RWPE2 (cell line): Measurements from ENCODE around the gene ZMYM4.

Experiments
- ATAC-seq: fragments of 200-7000 bp; cut with Tn5 transposase; 3 replicates; pipeline ENCODE4 v1.9.1; 2021; ENCODE audit warnings: low read depth
- DNase-seq: peaks from one replicate; pipeline ENCODE4 v3.0.0-alpha.2; 2020; ENCODE audit warnings: low spot score
- H3K27ac ChIP-seq: fragments of 450-650 bp; 2 replicates; pipeline ENCODE4 v1.5.1; 2017; ENCODE audit warnings: mild to moderate bottlenecking; ENCODE audit not compliant: poor library complexity, severe bottlenecking
- H3K27me3 ChIP-seq: fragments of 250-450 bp; sonication (Bioruptor Pico); 2 replicates; pipeline ENCODE4 v1.5.1; 2021; ENCODE audit warnings: mild to moderate bottlenecking, moderate library complexity; ENCODE audit not compliant: insufficient read depth, poor library complexity, severe bottlenecking
- H3K36me3 ChIP-seq: fragments of 250-450 bp; sonication (Bioruptor Pico); 2 replicates; pipeline ENCODE4 v1.5.1; 2020; ENCODE audit warnings: low read depth, mild to moderate bottlenecking, moderate library complexity
- H3K4me1 ChIP-seq: fragments of 250-450 bp; sonication (Bioruptor Pico); 2 replicates; pipeline ENCODE4 v1.5.1; 2021; ENCODE audit warnings: mild to moderate bottlenecking, moderate library complexity; ENCODE audit not compliant: insufficient read depth, poor library complexity, severe bottlenecking
- H3K4me3 ChIP-seq: fragments of 250-450 bp; sonication (Bioruptor Pico); 2 replicates; pipeline ENCODE4 v1.5.1; 2021; ENCODE audit warnings: mild to moderate bottlenecking, moderate library complexity; ENCODE audit not compliant: severe bottlenecking
- H3K9me3 ChIP-seq: fragments of 250-450 bp; sonication (Bioruptor Pico); 2 replicates; pipeline ENCODE4 v1.5.1; 2021; ENCODE audit warnings: mild to moderate bottlenecking, moderate library complexity; ENCODE audit not compliant: severe bottlenecking
- TF ChIP-seq, protein P1 (sequence below): fragments of 450-650 bp; IDR thresholded peaks from one replicate; pipeline ENCODE4 v1.5.1; 2017; ENCODE audit warnings: mild to moderate bottlenecking, moderate library complexity; ENCODE audit not compliant: poor library complexity, severe bottlenecking

The ZMYM4 gene

DNA sequence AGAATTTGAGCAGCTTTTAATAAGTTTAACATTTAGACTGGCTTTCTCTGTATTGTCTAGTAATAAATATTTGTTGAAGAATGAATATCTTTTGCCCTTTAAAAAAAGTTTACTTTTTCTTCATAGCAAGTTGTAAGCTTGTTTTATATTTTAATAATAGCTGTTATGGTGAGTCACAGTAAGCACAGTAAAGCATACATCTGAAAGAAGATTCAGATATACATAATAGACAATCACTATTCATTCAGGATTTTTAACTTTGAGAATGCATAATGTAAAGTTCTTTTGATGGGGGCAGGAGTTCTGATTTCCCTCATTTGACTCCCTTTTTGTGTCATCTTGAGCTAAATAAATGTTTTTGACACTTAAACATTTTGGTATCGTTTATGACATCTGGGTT is 66.0 kb downstream of the ZMYM4 start:
- TF ChIP-seq, protein P1, sequence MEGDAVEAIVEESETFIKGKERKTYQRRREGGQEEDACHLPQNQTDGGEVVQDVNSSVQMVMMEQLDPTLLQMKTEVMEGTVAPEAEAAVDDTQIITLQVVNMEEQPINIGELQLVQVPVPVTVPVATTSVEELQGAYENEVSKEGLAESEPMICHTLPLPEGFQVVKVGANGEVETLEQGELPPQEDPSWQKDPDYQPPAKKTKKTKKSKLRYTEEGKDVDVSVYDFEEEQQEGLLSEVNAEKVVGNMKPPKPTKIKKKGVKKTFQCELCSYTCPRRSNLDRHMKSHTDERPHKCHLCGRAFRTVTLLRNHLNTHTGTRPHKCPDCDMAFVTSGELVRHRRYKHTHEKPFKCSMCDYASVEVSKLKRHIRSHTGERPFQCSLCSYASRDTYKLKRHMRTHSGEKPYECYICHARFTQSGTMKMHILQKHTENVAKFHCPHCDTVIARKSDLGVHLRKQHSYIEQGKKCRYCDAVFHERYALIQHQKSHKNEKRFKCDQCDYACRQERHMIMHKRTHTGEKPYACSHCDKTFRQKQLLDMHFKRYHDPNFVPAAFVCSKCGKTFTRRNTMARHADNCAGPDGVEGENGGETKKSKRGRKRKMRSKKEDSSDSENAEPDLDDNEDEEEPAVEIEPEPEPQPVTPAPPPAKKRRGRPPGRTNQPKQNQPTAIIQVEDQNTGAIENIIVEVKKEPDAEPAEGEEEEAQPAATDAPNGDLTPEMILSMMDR, result no peak
- Histone ChIP-seq H3K27me3 (no peaks in the 10 kb centered on the region), H3K9me3 (no peaks in the 10 kb centered on the region), H3K4me3 (no peak overlapping the region), H3K36me3 (peaks cover 14% of the 10 kb centered on the region), H3K27ac (no peak overlapping the region), H3K4me1 (no peaks in the 10 kb centered on the region)
- DNase-seq (no peak), ATAC-seq (no peak)

DNA sequence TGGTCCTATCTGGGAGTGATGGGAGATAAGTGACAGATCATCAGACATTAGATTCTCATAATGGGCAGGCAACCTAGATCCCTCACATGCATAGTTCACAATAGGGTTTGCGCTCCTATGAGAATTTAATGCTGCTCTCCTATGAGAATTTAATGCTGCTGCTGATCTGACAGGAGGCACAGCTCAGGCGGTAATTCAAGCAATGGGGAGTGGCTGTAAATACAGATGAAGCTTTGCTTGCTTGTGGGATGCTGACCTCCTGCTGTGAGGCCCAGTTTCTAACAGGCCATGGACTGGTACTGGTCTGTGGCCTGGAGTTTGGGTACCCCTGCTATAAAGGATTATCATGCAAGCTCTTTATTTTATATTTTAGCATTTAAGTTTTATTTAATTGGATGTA is 72.0 kb downstream of the ZMYM4 start:
- Histone ChIP-seq H3K4me1 (no peaks in the 10 kb centered on the region), H3K4me3 (no peak overlapping the region), H3K9me3 (no peaks in the 10 kb centered on the region), H3K27ac (no peak overlapping the region), H3K36me3 (peaks cover 6% of the 10 kb centered on the region; the same call in 1 of the 2 replicates), H3K27me3 (no peaks in the 10 kb centered on the region)
- TF ChIP-seq, protein P1, result no peak
- ATAC-seq, result no peak
- DNase-seq, result no peak

GRCh38 chr1:35345439-35345981 is 77.0 kb downstream of the ZMYM4 start:
- TF ChIP-seq, protein P1, result peak; percentile 3
- no peaks in the 10 kb centered on the region for H3K27me3 ChIP-seq

GRCh38 chr1:35350872-35351271 is 82.4 kb downstream of the ZMYM4 start:
- TF ChIP-seq, protein P1, result no peak
- Histone ChIP-seq H3K36me3 (no peaks in the 10 kb centered on the region), H3K4me1 (no peaks in the 10 kb centered on the region), H3K27me3 (no peaks in the 10 kb centered on the region), H3K4me3 (no peak overlapping the region), H3K9me3 (no peaks in the 10 kb centered on the region), H3K27ac (no peak overlapping the region)
- DNase-seq (no peak), ATAC-seq (no peak)

More at GRCh38 chr1:35345439-35345981, 77.0 kb downstream of the ZMYM4 start:
- H3K4me3 ChIP-seq, result no peak overlapping the region
- no peaks in the 10 kb centered on the region for H3K9me3 ChIP-seq
- H3K4me1 ChIP-seq, result no peaks in the 10 kb centered on the region
- DNase-seq (no peak), ATAC-seq (peak; percentile 36; the same call in 2 of the 3 replicates)
- H3K27ac ChIP-seq, result no peak overlapping the region
- no peaks in the 10 kb centered on the region for H3K36me3 ChIP-seq

DNA sequence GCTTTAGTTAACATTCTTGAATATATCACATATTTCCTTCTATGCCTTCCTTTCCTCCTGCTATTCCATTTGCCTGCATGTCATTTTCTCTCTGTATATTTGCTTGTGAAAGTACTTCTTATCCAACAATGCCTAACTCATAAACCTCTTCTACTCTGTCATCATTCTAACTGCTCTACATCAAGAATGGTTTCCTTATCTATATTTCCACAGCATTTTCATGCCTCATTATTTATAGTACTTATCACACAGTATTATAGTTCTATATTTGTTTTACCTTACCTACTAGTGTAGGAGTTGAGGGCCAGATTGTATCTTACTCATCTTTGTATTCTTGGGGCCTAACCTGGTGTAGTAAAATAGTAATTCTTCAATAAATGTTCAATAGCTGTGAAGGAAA is 91.5 kb downstream of the ZMYM4 start:
- Histone ChIP-seq H3K4me3 (no peak overlapping the region), H3K9me3 (no peaks in the 10 kb centered on the region), H3K4me1 (no peaks in the 10 kb centered on the region), H3K27ac (no peak overlapping the region), H3K27me3 (no peaks in the 10 kb centered on the region), H3K36me3 (peaks cover 27% of the 10 kb centered on the region)
- TF ChIP-seq, protein P1, result no peak
- ATAC-seq (no peak), DNase-seq (no peak)
